GM12874 (cell line): ENCODE measurements around the gene CEACAM6.

Experiments used
- TF ChIP-seq, protein P1 (sequence below): IDR thresholded peaks from 2 replicates; pipeline ENCODE4 v1.5.1; 2011; ENCODE audit warnings: low read depth, mild to moderate bottlenecking, control low read depth, low read length, moderate library complexity; ENCODE audit not compliant: insufficient read depth

CEACAM6 gene

DNA sequence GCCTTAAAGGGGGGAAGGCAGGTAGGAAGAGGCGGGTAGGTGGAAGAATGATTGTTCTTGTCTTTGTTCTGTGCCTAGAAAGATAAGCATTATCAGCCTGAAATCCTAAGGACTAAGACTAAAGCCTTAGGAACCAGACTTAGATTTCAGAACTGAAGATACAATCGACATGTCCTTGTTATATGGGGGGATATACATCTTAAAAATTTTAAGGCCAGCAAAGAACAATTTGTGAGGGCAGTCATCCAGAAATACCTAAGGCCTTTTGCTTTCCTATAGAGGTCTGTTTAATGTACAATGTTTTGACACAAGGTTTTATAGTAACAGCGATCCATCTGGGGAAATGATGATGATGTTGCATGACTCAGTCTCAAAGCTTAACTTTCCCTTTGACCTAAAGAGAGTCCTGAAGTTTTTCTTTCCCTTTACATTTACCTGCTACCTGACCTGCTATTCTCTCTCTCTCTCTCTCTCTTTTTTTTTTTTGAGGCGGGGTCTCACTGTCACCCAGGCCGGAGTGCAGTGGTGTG is 20.2 kb upstream of the CEACAM6 start:
- TF ChIP-seq, protein P1, sequence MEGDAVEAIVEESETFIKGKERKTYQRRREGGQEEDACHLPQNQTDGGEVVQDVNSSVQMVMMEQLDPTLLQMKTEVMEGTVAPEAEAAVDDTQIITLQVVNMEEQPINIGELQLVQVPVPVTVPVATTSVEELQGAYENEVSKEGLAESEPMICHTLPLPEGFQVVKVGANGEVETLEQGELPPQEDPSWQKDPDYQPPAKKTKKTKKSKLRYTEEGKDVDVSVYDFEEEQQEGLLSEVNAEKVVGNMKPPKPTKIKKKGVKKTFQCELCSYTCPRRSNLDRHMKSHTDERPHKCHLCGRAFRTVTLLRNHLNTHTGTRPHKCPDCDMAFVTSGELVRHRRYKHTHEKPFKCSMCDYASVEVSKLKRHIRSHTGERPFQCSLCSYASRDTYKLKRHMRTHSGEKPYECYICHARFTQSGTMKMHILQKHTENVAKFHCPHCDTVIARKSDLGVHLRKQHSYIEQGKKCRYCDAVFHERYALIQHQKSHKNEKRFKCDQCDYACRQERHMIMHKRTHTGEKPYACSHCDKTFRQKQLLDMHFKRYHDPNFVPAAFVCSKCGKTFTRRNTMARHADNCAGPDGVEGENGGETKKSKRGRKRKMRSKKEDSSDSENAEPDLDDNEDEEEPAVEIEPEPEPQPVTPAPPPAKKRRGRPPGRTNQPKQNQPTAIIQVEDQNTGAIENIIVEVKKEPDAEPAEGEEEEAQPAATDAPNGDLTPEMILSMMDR: no peak

- TF ChIP-seq, protein P1: no peak
Measured at GRCh38 chr19:41739361-41739760, 16.0 kb upstream of the CEACAM6 start.

DNA sequence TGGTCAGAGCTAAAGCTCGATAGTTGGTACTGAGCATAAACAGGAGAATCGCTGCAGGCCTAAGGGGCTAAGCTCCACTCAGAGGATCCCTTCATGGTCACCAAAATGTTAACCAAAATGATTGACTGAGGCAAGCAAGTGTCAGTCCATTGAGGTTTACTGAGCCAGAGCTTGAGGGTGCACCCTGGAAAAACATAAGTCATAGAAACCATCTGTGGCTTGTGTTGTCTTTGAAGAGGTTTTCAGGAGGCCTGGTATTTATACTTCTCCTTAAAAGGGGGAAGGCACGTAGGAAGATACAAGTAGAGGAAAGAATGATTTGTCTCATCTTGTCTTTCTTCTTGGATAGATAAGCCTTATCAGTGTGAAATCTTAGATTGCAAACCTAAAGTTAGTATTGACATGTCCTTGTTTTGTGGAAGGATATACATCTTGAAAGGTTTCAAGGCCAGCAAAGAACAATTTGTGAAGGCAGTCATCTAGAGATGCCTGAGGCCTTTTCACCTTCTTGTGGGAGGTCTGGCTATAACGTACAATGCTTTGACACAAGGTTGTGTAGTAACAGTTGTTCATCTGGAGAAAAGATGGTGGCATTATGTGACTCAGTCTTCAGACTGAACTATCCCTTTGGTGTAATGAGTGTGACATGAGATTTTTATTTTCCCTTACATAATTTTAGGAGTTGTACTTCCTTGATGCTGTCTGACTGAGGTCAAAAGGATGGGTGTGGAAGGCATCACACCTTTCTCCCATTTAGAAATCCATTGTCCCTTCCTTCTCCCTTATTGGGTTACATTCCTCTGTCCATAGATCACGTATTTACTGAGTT is 14.7 kb upstream of the CEACAM6 start:
- TF ChIP-seq, protein P1: no peak

DNA sequence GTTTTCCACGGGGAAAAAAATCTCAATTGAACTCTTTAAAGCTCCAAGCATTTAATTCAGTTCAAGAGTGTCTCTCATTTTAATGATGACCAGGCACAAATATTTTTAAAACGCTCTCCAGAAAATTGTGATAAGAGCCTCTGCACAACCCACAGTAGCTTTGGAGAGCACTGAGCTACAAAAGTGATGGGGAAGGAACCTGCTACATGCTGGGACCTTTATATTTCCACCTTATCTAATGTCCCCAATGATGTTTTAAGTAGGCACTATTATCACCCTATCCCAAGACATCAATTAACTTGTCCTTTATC is 14.1 kb upstream of the CEACAM6 start:
- TF ChIP-seq, protein P1: no peak

- TF ChIP-seq, protein P1: no peak
Measured at GRCh38 chr19:41744850-41745249, 10.5 kb upstream of the CEACAM6 start.

DNA sequence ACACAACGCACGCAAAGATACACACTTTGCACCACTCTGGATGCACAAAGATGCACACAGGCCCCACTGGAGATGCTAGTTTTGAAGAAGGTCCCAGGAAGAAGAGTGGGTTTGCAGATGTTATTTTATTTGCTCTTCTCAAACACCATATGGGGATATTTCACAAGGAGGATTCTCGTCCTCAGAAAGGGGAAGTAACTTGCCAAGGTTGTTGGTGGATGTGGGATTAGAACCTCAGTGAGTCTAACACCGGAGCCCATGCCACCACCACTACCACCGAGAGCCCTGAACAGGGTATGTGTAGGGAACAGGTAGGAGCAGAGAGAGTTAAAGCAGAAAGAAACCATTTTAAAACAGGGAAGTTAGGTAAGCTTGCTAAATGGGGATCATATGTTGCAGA is 9.6 kb upstream of the CEACAM6 start:
- TF ChIP-seq, protein P1: no peak

DNA sequence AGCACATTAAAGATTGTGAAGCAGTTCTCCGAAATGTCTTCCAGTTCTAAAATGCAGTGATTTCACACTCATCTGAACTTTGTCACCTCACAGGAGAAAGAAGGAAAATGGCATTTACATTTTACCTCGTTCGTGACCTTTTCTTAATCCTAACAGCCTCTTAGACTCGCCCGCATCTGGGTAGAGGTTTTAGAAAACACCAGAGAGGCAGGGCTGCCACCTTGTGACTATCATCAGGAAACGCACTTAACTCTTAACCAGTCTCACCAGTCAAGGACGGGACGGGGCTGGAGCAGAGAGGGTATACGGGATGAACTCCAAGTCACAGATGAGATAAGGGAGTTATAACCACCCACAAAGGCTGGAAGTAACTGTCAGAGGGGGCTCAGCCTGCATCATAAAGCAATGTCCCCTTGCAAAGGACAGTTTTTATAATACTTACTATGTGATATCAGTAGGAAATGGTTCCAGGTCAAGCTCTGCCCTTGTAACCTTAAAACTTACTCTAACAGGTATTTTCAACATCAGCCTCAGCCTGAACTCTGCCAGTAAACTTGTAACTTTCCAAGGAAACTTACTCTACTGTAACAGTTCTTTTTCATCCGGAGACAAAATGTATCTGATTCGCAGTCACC is 8.6 kb upstream of the CEACAM6 start:
- TF ChIP-seq, protein P1: peak; percentile 65
